WTC11 (cell line): ENCODE data around the gene ASB15. TPM values are rescaled to one million over a fixed set of nuclear protein-coding genes. Genes with fewer than 3 reads are reported as not detected.

Experiments used
- ATAC-seq: fragments of 200-7000 bp; cut with Tn5 transposase; 2 replicates; pipeline ENCODE4 v1.10.0; 2021; ENCODE audit warnings: mild to moderate bottlenecking, moderate library complexity
- CTCF ChIA-PET: fragments of 300-600 bp; sonication (Branson Sonifier 250); formaldehyde crosslinking; loops from one replicate; lab custom pipeline; 2021; ENCODE audit warnings: antibody characterized with exemption; lab: Charles Lee
- POLR2A ChIA-PET: fragments of 350-600 bp; sonication (Branson Sonifier 250); formaldehyde crosslinking; loops from one replicate; lab custom pipeline; 2021; ENCODE audit warnings: antibody characterized with exemption; lab: Charles Lee
- DNase-seq: peaks from one replicate; pipeline ENCODE4 v3.0.0; 2021; ENCODE audit warnings: low spot score
- H3K27ac Mint-ChIP-seq: 2 replicates; pipeline ENCODE4 v1.8.0; 2021; ENCODE audit warnings: mixed read lengths
- H3K27me3 Mint-ChIP-seq: 2 replicates; pipeline ENCODE4 v1.8.0; 2021; ENCODE audit warnings: low read depth, mild to moderate bottlenecking, moderate library complexity, mixed read lengths
- H3K36me3 Mint-ChIP-seq: 2 replicates; pipeline ENCODE4 v1.8.0; 2021; ENCODE audit warnings: mixed read lengths
- H3K4me1 Mint-ChIP-seq: 2 replicates; pipeline ENCODE4 v1.8.0; 2022; ENCODE audit warnings: mixed read lengths
- H3K4me3 Mint-ChIP-seq: 2 replicates; pipeline ENCODE4 v1.8.0; 2021; ENCODE audit warnings: mild to moderate bottlenecking, moderate library complexity, mixed read lengths
- H3K9me3 Mint-ChIP-seq: 2 replicates; pipeline ENCODE4 v1.8.0; 2021; ENCODE audit warnings: mixed read lengths
- EMX1 ChIP-seq: fragments of 250-450 bp; sonication (Bioruptor Pico); IDR thresholded peaks from 2 replicates; pipeline ENCODE4 v1.8.0; 2021; ENCODE audit warnings: mild to moderate bottlenecking
- JUN ChIP-seq: sonication (generic); formaldehyde crosslinking; IDR thresholded peaks from 2 replicates; pipeline ENCODE4 v1.8.0; 2023; ENCODE audit warnings: mild to moderate bottlenecking, missing genetic modification reagents
- PRRX2 ChIP-seq: fragments of 250-450 bp; sonication (Bioruptor Pico); IDR thresholded peaks from 2 replicates; pipeline ENCODE4 v1.8.0; 2021; ENCODE audit warnings: mild to moderate bottlenecking
- RELA ChIP-seq: sonication (generic); formaldehyde crosslinking; IDR thresholded peaks from 2 replicates; pipeline ENCODE4 v1.8.1; 2022; ENCODE audit warnings: missing genetic modification reagents, mild to moderate bottlenecking, borderline replicate concordance
- ZNF416 ChIP-seq: fragments of 250-450 bp; sonication (Bioruptor Pico); IDR thresholded peaks from 2 replicates; pipeline ENCODE4 v1.9.0; 2021; ENCODE audit warnings: mild to moderate bottlenecking, inconsistent platforms
- total RNA-seq: library from RNA; stranded (reverse); gene quantifications from 3 replicates; pipeline ENCODE4 v1.2.3, GENCODE V29; 2021
- TF ChIP-seq, protein P1 (sequence below): fragments of 250-450 bp; sonication (Bioruptor Pico); IDR thresholded peaks from 2 replicates; pipeline ENCODE4 v1.9.0; 2021; ENCODE audit warnings: mild to moderate bottlenecking
- TF ChIP-seq, protein P2 (sequence below): sonication (generic); formaldehyde crosslinking; IDR thresholded peaks from 2 replicates; pipeline ENCODE4 v1.8.1; 2023; ENCODE audit warnings: mild to moderate bottlenecking, moderate library complexity, missing genetic modification reagents
- TF ChIP-seq, protein P3 (sequence below): sonication (generic); formaldehyde crosslinking; IDR thresholded peaks from 2 replicates; pipeline ENCODE4 v1.8.1; 2023; ENCODE audit warnings: mild to moderate bottlenecking, missing genetic modification reagents
- TF ChIP-seq, protein P4 (sequence below): fragments of 250-450 bp; sonication (Bioruptor Pico); IDR thresholded peaks from 2 replicates; pipeline ENCODE4 v1.9.0; 2021; ENCODE audit warnings: mild to moderate bottlenecking, borderline replicate concordance
- TF ChIP-seq, protein P5 (sequence below): fragments of 200-600 bp; IDR thresholded peaks from 2 replicates; pipeline ENCODE4 v1.8.0; 2022; ENCODE audit warnings: antibody characterized with exemption
- TF ChIP-seq, protein P6 (sequence below): sonication (generic); formaldehyde crosslinking; IDR thresholded peaks from 2 replicates; pipeline ENCODE4 v1.8.1; 2022; ENCODE audit warnings: low read depth, missing genetic modification reagents, borderline replicate concordance

ASB15 gene
- total RNA-seq, 1 experiment from 2014 or later: not detected

DNA sequence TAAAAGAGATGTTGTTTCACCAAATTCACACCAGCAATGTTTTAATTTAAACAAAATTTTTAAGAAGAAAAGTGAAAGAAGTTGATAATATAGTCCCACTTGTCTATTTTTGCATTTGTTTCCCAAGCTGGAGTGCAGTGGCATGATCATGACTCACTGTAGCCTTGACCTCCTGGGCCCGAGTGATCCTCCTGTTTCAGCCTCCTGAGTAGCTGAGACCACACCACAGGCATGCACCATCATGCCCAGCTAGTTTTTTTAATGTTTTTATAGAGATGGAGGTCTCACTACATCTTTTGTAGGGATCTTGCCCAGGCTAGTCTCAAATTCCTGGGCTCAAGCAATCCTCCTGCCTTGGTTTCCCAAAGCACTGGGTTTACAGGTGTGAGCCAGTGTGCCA is 29.9 kb upstream of the ASB15 start:
- Mint-ChIP-seq H3K27ac (no peak overlapping the region), H3K27me3 (no peaks in the 10 kb centered on the region; the same call in 1 of the 2 replicates), H3K4me3 (no peak overlapping the region), H3K36me3 (no peaks in the 10 kb centered on the region), H3K9me3 (no peaks in the 10 kb centered on the region), H3K4me1 (peaks cover 35% of the 10 kb centered on the region)
- ChIA-PET POLR2A (no interaction called here), CTCF (interaction anchor here (1.5 kb wide), 1 partner anchor 9 kb away, joined by 6 read pairs; no protein-coding TSS in a partner anchor)
- DNase-seq (no peak), ATAC-seq (no peak)
- TF ChIP-seq ZNF416 (CRISPR knock-in tag) (no peak), RELA (CRISPR knock-in tag) (no peak), PRRX2 (CRISPR knock-in tag) (no peak)
- TF ChIP-seq, protein P1, sequence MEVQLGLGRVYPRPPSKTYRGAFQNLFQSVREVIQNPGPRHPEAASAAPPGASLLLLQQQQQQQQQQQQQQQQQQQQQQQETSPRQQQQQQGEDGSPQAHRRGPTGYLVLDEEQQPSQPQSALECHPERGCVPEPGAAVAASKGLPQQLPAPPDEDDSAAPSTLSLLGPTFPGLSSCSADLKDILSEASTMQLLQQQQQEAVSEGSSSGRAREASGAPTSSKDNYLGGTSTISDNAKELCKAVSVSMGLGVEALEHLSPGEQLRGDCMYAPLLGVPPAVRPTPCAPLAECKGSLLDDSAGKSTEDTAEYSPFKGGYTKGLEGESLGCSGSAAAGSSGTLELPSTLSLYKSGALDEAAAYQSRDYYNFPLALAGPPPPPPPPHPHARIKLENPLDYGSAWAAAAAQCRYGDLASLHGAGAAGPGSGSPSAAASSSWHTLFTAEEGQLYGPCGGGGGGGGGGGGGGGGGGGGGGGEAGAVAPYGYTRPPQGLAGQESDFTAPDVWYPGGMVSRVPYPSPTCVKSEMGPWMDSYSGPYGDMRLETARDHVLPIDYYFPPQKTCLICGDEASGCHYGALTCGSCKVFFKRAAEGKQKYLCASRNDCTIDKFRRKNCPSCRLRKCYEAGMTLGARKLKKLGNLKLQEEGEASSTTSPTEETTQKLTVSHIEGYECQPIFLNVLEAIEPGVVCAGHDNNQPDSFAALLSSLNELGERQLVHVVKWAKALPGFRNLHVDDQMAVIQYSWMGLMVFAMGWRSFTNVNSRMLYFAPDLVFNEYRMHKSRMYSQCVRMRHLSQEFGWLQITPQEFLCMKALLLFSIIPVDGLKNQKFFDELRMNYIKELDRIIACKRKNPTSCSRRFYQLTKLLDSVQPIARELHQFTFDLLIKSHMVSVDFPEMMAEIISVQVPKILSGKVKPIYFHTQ (CRISPR knock-in tag): no peak
- TF ChIP-seq, protein P2, sequence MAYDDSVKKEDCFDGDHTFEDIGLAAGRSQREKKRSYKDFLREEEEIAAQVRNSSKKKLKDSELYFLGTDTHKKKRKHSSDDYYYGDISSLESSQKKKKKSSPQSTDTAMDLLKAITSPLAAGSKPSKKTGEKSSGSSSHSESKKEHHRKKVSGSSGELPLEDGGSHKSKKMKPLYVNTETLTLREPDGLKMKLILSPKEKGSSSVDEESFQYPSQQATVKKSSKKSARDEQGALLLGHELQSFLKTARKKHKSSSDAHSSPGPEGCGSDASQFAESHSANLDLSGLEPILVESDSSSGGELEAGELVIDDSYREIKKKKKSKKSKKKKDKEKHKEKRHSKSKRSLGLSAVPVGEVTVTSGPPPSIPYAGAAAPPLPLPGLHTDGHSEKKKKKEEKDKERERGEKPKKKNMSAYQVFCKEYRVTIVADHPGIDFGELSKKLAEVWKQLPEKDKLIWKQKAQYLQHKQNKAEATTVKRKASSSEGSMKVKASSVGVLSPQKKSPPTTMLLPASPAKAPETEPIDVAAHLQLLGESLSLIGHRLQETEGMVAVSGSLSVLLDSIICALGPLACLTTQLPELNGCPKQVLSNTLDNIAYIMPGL (CRISPR knock-in tag): no peak
- TF ChIP-seq, protein P3, sequence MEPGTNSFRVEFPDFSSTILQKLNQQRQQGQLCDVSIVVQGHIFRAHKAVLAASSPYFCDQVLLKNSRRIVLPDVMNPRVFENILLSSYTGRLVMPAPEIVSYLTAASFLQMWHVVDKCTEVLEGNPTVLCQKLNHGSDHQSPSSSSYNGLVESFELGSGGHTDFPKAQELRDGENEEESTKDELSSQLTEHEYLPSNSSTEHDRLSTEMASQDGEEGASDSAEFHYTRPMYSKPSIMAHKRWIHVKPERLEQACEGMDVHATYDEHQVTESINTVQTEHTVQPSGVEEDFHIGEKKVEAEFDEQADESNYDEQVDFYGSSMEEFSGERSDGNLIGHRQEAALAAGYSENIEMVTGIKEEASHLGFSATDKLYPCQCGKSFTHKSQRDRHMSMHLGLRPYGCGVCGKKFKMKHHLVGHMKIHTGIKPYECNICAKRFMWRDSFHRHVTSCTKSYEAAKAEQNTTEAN (CRISPR knock-in tag): no peak
- TF ChIP-seq, protein P4, sequence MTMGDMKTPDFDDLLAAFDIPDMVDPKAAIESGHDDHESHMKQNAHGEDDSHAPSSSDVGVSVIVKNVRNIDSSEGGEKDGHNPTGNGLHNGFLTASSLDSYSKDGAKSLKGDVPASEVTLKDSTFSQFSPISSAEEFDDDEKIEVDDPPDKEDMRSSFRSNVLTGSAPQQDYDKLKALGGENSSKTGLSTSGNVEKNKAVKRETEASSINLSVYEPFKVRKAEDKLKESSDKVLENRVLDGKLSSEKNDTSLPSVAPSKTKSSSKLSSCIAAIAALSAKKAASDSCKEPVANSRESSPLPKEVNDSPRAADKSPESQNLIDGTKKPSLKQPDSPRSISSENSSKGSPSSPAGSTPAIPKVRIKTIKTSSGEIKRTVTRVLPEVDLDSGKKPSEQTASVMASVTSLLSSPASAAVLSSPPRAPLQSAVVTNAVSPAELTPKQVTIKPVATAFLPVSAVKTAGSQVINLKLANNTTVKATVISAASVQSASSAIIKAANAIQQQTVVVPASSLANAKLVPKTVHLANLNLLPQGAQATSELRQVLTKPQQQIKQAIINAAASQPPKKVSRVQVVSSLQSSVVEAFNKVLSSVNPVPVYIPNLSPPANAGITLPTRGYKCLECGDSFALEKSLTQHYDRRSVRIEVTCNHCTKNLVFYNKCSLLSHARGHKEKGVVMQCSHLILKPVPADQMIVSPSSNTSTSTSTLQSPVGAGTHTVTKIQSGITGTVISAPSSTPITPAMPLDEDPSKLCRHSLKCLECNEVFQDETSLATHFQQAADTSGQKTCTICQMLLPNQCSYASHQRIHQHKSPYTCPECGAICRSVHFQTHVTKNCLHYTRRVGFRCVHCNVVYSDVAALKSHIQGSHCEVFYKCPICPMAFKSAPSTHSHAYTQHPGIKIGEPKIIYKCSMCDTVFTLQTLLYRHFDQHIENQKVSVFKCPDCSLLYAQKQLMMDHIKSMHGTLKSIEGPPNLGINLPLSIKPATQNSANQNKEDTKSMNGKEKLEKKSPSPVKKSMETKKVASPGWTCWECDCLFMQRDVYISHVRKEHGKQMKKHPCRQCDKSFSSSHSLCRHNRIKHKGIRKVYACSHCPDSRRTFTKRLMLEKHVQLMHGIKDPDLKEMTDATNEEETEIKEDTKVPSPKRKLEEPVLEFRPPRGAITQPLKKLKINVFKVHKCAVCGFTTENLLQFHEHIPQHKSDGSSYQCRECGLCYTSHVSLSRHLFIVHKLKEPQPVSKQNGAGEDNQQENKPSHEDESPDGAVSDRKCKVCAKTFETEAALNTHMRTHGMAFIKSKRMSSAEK: no peak
- TF ChIP-seq, protein P5, sequence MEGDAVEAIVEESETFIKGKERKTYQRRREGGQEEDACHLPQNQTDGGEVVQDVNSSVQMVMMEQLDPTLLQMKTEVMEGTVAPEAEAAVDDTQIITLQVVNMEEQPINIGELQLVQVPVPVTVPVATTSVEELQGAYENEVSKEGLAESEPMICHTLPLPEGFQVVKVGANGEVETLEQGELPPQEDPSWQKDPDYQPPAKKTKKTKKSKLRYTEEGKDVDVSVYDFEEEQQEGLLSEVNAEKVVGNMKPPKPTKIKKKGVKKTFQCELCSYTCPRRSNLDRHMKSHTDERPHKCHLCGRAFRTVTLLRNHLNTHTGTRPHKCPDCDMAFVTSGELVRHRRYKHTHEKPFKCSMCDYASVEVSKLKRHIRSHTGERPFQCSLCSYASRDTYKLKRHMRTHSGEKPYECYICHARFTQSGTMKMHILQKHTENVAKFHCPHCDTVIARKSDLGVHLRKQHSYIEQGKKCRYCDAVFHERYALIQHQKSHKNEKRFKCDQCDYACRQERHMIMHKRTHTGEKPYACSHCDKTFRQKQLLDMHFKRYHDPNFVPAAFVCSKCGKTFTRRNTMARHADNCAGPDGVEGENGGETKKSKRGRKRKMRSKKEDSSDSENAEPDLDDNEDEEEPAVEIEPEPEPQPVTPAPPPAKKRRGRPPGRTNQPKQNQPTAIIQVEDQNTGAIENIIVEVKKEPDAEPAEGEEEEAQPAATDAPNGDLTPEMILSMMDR: no peak
- TF ChIP-seq, protein P6, sequence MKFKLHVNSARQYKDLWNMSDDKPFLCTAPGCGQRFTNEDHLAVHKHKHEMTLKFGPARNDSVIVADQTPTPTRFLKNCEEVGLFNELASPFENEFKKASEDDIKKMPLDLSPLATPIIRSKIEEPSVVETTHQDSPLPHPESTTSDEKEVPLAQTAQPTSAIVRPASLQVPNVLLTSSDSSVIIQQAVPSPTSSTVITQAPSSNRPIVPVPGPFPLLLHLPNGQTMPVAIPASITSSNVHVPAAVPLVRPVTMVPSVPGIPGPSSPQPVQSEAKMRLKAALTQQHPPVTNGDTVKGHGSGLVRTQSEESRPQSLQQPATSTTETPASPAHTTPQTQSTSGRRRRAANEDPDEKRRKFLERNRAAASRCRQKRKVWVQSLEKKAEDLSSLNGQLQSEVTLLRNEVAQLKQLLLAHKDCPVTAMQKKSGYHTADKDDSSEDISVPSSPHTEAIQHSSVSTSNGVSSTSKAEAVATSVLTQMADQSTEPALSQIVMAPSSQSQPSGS (CRISPR knock-in tag): no peak

DNA sequence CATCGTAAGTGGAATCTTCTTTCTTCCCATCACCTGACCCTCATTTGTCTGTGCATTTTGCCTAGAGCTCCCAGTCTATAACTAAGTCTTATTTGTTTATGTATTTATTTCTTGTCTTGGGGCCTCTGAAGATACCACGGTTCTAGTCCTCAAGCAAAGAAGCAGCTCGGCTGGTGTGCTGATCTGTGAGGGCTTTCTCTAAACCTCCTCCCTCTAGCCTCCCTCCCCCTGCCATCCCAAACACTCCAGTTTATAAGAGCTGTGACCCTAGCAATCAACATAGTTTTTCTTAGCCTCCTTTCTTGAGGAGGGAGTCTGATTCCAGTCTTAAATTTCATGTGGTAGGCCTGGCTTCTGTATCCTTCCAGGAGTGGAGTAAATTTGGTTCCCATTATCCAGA is 28.3 kb upstream of the ASB15 start:
- TF ChIP-seq EMX1 (no peak), JUN (CRISPR knock-in tag) (no peak), PRRX2 (CRISPR knock-in tag) (no peak)
- TF ChIP-seq, all 79 proteins: peak for 0
- DNase-seq (no peak), ATAC-seq (peak; percentile 87)
- Mint-ChIP-seq H3K4me1 (peaks cover 38% of the 10 kb centered on the region), H3K4me3 (no peak overlapping the region), H3K27ac (no peak overlapping the region; the same call in 1 of the 2 replicates), H3K36me3 (no peaks in the 10 kb centered on the region), H3K27me3 (no peaks in the 10 kb centered on the region; the same call in 1 of the 2 replicates), H3K9me3 (no peaks in the 10 kb centered on the region)
- ChIA-PET CTCF (interaction anchor here (0.7 to 3.0 kb wide), 3 partner anchors 79 to 224 kb away, joined by 3 to 10 read pairs (median 5); no protein-coding TSS in a partner anchor), POLR2A (no interaction called here)
